Mesenteric fat pad (tissue), 1 donor: ENCODE results near the gene IMP3. TPM values are rescaled to one million over a fixed set of nuclear protein-coding genes. Genes with fewer than 3 reads are reported as not detected.

Experiments
- DNase-seq: peaks from one replicate; pipeline ENCODE4 v3.0.0-alpha.2; 2020; ENCODE audit warnings: low spot score
- total RNA-seq: library from RNA; stranded (reverse); fragmentation: NEBNext Ultra II Directional; extraction: Animal tissue kit (Norgen Biotek cat#: 25700); gene quantifications from one replicate; pipeline ENCODE4 v1.2.1, GENCODE V29; 2021
- donor health status: DM: yes; HTN: yes; CAD: no.

IMP3 gene
- total RNA-seq, 1 donor from 2014 or later, result 67.5 TPM

DNA sequence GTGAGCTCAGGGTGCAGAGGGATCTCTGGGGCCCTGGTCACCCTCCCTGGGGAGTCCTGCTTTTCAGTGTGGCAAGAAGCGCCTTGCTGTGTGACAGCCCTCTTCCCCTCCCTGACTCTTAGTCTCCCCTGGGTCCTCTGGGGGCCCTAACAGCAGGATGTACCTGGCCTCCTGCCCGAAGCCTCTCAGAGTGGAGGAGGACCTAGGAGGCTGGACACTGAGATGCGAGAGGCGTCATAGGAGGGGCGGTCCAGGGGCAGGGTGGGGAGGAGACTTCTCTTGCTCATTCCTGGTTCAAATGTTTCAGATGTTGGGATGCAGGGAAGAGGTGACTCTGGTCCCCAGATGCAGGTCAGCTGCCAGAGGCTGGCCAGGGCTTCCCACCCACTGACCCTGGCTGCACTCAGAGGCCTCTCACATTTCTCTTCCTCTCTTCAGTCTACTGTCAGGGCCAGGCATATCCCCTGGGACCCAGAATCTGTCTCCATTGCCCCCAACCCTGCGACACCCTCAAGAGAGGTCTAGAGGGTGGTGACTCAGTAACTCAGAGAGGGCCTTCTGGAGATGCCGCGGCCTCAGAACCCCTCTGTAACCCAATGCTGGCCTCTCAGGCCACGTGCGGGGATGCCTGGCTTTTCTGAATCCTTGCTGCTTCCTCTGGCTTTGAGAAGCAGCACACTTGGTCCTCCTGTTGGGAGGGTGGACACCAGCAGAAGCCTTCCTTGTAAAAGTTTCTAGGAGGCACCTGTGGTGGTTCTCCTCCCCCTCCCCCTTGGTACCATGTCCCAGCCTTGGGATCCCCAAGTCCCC is 33.6 kb upstream of the IMP3 start:
- no peak for DNase-seq

DNA sequence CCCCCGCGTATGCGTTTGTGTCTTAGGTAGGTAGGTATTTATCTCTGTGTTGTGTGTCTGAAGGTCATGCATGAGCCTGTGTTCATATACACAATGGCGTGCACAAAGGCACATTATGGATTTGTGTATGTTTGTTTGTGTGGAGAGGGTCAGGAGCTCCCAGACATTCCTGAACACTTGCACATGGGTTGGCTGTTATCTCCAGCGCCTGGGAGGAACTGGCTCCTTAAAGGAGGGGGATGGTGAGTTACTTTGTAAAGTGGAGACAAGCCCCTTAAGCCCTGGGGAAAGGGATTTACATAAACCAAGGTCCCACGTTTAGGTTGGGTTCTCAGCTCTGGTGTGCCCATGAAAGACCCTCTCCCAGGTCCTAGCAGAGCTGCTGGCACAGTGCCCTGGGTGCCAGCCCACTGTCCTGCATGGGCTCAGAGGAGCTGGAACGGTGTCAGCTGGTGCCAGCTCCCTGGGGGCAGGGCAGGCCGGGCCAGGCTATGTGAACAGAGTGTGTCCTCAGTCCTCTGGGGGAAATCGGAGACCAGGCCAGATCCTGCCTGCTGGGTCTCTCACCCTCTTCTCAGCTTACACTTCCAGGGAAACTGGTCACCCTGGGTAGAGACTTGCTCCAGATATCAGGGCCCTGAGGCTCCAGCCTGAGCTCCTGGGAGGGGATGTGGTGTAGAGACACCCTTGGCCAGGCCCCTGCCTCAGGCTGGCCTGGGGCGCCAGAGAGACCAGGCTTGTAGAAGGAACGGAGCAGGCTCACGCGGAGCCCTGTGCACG is 32.8 kb upstream of the IMP3 start:
- no peak for DNase-seq

DNA sequence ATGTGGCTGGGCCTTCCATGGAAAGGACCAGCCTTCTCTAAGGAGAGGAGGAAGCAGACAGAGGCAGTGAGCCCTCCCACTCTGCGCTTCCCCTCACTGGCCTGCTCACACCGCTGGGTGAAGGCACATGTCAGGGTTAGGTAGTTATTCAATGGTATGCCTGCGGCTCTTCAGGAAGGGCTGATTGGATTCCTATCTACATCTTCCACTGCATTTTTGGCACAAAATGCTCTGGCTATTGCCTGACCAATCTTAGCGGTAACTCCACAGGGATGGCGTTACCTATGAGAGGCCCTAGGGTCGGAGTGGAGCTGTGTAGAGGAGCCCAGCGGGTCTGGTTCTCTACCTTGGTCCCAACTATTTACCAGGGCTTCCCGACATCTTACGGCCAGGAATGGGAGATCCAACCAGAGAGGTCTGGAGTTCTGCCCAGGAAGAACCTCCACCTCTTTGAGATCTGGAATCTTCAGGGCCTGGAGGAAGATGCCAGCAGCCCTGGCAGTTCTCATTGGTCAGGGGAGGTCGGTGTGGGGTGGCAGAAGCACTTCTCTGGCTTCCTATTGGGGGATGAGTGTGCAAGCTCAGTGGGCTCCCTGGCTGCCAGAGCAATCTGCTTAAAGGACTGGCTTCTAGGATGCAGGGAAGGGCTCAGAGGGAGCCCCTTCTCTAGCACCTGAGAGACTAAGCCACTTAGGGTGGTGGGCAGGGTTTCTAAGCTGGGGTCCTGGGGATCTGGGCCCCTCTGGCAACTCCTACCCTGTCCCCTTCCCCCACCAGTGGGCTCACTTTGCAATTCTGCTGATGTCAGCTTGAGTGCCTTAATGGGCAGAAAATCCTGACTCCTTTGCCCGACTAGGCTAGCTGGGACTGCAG is 31.9 kb upstream of the IMP3 start:
- DNase-seq, result no peak

DNA sequence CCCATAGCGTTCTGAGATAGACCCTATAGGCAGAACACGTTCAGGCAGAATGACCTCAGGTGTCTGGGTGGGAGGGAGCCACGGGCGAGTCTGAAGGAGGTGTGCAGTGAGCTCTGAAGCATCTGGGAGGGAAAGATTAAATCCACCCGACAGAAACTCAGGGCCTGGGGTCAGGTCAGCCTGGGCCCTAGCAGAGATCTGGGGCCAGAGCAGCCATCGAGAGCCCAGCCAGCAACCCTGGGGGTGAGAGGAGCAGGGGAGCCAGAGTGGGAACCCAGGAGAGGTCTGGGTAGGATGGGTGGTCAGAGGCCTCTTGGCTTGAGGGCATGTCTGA is 29.8 kb upstream of the IMP3 start:
- DNase-seq, result no peak

DNA sequence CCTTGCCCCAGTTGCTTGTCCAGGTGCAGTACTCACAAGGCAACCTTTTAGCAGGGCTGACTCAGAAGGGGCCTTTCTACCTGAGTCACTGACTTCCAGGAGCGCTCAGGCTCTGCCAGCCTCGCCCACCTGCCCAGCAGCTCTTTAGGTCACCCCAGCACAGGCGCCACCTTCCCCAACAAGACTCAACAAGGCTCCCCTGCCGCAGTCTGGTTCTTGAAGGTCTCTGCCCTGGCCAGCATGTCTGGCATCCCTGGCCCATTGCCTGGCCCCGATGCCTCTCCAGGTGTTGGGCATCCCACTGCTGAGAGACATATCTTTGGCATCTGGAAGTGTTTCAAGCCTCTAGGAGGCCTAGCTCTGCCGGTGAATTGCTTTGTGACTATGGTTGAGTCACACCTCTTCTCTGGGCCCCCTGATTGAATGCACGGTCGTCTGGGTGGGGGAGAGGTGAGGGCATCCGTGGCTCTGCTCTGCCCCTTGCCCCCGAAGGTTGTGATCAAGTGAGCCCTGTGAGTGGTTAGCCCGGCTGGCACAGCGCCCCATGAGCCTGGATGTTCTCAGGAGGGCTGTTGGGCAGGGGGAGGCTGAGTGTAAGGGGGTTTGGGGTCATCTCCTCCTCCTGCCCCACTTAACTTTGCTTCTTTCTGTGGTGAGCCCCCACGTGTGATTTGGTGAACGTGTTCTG is 29.3 kb upstream of the IMP3 start:
- DNase-seq, result no peak

DNA sequence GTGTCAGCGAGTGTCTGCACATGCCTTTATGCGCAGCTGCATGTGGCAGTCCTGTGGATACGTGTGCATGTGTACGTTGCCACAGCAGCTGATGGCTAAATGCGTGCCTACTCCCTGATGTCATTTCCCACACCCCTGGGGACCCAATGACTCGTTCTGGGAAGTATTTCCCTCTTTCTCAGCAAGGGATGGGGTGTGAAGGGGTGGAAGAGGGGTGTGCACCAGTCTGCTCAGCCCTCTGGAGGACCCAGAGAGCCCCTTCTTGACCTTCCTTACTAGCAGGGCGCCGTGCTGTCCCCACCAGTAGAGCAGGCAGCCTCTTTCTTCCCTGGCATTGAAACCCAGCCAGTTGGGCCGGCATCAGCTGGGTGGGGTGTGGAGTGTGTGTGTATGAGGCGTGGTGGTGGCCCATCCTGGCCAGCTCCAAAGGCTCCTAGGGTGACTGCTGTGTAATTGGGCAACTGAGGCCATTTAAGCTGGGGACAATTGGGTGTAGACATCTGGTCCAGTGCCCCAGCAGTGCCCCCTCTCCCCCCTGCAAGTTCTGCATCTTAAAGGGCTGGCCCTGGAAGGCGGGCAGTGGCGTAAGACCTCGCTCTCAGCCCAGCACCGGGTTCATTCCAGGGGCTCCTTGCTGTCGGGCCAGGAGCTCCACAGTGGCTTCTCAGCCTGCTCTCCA is 26.9 kb upstream of the IMP3 start:
- DNase-seq, result no peak

DNA sequence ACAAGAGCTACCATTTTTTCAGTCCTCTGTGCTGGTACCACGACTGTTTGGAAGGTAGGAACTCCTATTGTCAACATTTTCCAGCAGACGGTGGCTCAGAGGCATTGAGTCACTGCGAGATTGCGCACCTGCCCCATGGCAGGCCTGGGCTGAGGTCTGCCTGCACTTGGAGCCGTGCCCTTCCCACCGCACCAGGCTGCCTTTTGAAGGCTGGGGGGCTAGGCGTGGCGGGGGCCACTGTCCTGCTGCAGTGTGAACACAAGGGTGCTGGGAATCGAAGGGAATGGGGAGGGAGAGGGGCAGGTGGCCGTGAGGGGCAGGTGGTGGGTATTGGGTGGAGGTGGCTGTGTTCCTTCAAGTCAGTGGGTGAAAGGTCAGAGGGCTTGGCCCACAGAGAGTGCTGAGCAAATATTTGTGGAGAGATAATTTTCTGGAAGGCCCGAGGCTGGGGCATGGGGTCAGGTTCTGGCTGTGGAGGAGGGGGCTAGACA is 24.0 kb upstream of the IMP3 start:
- DNase-seq, result no peak

DNA sequence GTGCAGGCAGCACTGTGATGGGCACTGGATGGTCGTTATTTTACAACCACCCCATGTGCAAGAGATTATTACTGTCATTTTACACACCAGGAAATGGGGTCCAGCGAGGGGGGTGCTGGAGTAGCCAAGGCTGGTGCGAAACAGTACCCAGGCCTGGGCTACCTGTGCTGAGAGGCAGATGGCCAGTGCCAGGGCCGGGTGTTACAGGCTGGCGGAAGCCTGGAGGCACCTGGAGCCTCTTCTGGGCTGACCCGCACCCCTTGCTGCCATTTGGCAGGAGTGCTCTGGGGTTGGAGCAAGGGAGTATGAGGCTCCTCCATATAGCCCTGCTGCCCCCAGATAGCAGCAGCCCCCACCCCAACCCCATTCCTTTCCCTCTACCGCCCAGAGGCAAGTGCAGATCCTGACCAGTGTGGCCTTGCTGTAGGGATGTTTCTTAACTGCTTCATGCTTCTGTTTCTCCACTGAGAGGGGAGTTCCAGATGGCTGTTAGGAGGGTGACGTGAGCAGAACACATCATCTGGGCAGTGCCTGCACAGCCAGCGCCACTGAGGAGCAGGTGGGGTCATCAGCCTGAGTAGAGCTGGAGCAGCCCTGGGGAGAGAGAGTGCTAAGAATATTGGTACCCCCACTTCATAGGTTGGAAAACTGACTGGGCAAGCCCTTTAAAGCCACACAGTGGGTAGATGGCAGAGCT is 22.9 kb upstream of the IMP3 start:
- DNase-seq, result no peak

DNA sequence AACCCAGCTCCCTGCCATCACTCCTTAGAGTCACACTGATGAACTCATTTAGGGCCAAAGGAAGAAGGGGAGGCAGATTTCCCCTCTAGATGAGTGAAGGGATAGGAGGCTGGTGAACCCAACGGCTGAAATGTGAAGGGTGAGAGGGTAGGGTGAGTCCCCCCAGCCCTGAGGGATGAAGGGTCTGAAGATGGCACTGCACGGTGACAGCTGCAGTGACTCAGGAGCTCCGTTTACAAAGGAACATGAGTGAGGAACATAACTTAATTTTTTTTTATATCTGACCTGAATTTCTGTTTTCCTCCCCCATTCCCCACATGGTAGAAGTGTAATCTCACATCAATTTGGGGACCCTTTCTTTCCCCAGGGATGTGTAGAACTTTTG is 21.7 kb upstream of the IMP3 start:
- no peak for DNase-seq

DNA sequence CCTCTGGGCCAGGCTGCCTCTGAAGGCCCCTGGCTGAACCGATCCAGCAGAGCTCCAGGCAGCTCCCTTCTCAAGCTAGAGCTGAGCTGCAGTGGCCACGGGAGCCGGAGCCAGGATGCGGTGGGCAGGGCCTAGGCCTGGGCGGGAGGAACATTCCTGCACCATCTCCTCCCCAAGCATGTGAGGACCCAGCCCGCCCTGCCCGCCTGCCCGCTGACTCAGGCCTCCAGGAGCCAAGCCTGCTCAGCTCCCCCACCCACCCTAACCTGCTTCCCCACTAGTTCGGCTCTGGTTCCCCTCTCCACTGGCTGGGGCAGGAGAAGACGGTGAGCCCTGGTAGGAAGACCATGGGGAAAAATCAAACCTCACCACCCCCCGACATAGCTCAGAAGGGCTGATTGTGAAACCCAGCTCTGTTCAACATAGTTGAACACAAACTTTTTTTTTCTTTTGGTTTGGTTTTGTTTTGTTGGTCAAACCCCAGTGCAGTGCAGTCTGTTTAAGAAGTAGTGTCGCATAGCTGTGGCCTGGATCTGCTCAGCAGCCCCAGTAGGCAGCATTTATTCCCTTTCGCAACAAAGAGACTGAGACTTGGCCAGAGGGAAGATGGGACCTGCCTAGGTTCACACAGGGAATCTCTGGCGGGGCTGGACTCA is 21.2 kb upstream of the IMP3 start:
- DNase-seq, result no peak

DNA sequence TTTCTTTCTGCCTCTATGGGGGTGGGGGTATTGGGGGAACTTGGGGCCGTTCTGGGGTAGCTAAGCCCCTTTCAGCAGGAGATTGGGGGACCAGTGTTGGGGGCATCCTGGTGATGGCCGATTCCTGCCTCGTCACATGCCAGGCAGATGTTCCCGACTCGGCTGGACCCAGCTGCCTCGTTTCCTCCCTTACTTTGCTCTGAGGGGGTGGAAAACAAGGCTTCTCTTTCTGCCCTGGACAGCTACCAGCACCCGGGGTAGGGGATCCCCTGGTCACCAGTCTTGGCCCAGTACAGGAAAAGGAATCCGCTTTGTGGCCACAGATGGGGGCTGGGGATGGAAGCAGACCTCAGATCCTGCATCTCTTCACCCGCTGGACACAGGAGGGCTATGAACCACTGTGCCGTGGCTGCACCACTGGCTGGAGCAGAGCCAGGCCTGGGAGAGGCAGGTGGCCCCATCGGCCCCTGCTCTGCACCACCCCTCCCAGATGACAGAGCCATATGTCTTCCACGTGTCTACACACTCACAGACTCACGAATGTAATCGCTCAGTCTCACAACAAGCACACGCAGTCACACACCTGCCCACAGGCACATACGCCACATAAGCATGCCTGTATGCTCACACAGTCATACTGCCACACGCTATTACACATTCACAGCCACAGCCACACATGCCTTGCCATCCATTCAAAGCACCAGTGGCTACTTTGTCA is 20.1 kb upstream of the IMP3 start:
- no peak for DNase-seq

DNA sequence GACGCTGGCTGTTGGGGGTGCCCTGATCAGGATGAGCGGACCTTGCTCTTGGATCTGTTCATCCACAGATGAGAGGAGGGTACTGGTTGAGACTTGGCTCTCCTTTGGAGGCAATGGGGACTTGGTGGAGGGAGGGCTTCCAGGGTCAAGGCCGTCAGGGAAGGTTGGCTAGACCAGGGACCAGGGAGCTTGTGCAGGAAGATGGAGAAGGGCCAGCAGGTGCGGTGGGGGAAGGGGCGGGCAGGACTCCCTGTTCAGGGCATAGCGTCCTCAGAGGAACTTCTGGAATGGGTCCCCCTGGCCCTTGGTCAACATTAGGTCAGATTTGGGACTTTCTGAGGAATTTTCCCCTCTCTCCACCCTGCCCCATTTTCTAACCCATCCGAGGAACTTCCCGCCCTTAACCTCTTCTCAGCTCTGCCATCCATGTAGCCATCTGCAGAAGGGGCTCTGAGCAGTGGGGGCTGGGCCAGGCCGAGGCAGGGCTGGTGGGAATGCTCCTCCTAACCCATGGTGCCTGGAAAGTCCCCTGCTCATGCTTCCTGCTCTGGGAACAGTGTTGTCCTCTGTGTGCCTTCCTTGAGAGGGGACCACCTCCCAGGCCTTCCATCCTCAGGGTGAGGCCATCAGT is 19.2 kb upstream of the IMP3 start:
- no peak for DNase-seq

DNA sequence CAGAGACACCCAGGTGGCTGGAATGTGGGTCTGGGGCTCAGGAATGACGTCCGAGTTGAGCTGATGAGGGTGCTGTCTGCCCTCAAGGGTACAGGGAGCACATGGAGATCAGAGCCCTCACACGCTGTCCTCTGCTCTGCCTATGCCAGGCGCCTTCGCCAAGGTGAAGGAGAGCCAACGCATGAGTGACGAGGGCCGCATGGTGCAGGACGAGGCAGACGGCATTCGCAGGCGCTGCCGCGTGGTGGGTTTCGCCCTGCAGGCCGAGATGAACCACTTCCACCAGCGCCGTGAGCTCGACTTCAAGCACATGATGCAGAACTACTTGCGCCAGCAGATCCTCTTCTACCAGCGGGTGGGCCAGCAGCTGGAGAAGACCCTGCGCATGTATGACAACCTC is 16.8 kb upstream of the IMP3 start:
- no peak for DNase-seq

DNA sequence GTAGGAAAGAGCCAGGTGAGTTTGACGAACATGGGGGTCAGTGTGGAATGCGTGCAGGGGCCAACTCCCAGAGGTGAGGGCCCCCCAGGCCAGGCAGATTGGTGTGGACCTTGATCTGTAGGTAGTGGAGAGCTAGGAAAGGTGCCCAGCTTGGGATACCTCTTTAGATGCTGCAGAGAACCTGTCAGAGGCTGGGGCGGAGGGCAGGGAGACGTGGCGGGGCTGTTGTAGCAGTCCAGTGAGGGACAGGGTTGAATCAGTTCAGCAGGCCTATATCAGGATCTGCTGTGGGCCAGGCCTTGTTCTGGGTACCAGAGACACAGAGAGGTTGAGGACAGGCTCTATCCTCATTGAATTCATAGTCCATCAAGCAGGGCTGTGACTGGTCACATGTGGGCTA is 16.3 kb upstream of the IMP3 start:
- DNase-seq, result no peak

DNA sequence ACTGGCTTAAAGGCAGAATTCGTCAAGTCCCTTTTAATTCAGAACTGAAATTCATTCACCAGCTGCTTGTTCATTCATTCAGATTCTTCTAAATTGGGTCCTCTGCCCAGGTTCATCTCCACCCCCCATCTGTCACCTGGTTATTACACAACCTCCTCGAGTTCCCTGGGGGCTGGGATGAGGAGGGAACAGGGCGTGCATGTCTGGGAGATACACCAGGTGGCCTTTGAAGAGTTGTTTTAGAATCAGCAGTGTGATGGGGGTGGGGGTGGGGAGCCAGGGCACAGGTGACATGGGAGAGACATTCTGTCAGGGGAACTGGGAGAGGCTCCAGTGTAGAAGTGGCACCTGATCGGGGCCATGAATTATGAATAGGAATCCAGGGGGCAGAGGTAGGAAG is 15.9 kb upstream of the IMP3 start:
- DNase-seq, result no peak

DNA sequence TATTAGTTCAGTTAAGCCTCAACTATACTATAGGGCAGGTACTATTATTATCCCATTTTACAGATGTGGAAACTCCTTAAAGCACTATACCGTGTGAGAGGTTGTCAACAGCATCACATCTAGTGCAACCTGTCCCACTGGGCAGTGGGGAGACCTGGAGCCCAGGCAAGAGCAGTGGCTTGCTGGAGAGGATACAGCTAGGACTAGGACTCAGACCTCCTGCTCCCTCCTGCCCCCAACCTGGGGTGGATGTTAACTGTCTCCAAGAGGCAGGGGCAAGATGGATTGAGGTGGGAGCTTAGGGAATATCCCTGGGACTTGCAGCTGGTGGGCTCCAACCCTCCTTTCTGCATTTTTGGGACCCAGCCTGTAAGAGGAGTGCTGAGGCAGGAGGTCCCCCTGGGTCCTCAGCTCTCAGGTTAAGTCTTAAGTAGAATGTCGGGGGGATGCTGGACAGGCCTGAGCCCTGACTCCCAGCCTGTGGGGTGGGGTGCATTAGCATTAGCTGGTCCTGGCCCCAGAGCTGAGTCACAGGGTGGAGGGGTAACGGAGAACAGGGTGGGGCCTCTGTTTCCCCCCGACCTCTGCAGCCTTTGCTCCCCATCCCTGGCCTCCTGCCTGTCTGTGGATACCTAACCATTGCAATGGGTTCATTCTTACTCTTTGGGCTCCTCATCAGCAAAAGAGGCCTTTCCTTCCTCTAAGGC is 14.3 kb upstream of the IMP3 start:
- DNase-seq, result no peak

DNA sequence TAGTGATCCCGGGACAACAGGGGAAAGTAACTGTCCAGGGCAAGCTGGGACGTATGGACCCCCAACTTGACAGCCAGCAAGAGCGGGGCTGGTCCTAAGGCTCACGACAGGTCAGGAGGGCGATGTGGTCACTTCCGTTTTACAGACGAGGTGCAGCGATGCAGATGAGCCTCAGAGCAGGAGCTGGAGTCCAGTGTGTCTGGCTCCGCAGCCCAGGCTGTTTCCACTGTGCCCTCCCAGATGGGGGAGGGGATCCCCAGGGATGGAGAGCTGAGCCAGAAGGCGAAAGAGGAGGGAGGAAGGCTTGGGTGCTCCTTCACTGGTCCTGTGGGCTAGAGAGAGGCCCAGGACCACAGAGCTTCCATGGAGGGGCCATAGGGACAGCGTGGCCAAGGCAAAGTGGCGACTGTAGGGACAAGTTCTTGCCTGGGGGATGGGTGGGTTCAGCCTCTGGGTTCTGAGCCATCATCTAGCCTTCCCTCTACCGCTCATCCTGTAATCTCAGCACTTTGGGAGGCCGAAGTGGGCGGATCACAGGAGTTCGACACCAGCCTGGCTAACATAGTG is 13.4 kb upstream of the IMP3 start:
- DNase-seq, result no peak
